GM19455 (cell line): ENCODE results near the gene TSPYL2.
A peak's percentile ranks its signal among the peaks of the same experiment; 100 is the strongest.

Source experiments
- ATAC-seq: cut with Tn5 transposase; IDR thresholded peaks from one replicate; pipeline ENCODE4 v1.9.1; 2021; ENCODE audit not compliant: unreplicated experiment

The TSPYL2 gene

GRCh38 chrX:53080628-53081580 is 1.3 kb upstream of the TSPYL2 start:
- no peak for ATAC-seq

GRCh38 chrX:53082773-53083616 is 828 bp downstream of the TSPYL2 start:
- ATAC-seq, result peak; percentile 15

- no peak for ATAC-seq
Measured at GRCh38 chrX:53084043-53084570, 1.9 kb downstream of the TSPYL2 start.

GRCh38 chrX:53084863-53085262 is 2.7 kb downstream of the TSPYL2 start:
- ATAC-seq, result no peak

- ATAC-seq, result no peak
Measured at GRCh38 chrX:53085661-53086229, 3.6 kb downstream of the TSPYL2 start.

GRCh38 chrX:53086464-53086863 is 4.3 kb downstream of the TSPYL2 start:
- ATAC-seq, result no peak

- ATAC-seq, result no peak
Measured at GRCh38 chrX:53087388-53087831, 5.2 kb downstream of the TSPYL2 start.

- no peak for ATAC-seq
Measured at GRCh38 chrX:53088136-53088974, 6.2 kb downstream of the TSPYL2 start.

GRCh38 chrX:53089224-53089842 is 7.2 kb downstream of the TSPYL2 start:
- no peak for ATAC-seq

GRCh38 chrX:53089925-53090324 is 7.8 kb downstream of the TSPYL2 start:
- no peak for ATAC-seq

- ATAC-seq, result no peak
Measured at GRCh38 chrX:53091354-53091753, 9.2 kb downstream of the TSPYL2 start.

- peak; percentile 50 for ATAC-seq
Measured at GRCh38 chrX:53093177-53093655, 11.0 kb downstream of the TSPYL2 start.

GRCh38 chrX:53093748-53094581 is 11.8 kb downstream of the TSPYL2 start, which contains the start of gene KANTR:
TSS of gene KANTR (plus strand) at chrX:53094142. CDS start at chrX:53124273, 30,131 bp downstream.
- peak; percentile 84 for ATAC-seq

GRCh38 chrX:53094582-53094905 is 12.4 kb downstream of the TSPYL2 start:
- ATAC-seq, result no peak

GRCh38 chrX:53095796-53096195 is 13.6 kb downstream of the TSPYL2 start:
- no peak for ATAC-seq

- ATAC-seq, result no peak
Measured at GRCh38 chrX:53114864-53115549, 32.8 kb downstream of the TSPYL2 start.

GRCh38 chrX:53115550-53115874 is 33.3 kb downstream of the TSPYL2 start:
- ATAC-seq, result no peak

GRCh38 chrX:53116101-53116500 is 33.9 kb downstream of the TSPYL2 start:
- no peak for ATAC-seq
